ENCODE measurements around the gene ADNP.

DNA sequence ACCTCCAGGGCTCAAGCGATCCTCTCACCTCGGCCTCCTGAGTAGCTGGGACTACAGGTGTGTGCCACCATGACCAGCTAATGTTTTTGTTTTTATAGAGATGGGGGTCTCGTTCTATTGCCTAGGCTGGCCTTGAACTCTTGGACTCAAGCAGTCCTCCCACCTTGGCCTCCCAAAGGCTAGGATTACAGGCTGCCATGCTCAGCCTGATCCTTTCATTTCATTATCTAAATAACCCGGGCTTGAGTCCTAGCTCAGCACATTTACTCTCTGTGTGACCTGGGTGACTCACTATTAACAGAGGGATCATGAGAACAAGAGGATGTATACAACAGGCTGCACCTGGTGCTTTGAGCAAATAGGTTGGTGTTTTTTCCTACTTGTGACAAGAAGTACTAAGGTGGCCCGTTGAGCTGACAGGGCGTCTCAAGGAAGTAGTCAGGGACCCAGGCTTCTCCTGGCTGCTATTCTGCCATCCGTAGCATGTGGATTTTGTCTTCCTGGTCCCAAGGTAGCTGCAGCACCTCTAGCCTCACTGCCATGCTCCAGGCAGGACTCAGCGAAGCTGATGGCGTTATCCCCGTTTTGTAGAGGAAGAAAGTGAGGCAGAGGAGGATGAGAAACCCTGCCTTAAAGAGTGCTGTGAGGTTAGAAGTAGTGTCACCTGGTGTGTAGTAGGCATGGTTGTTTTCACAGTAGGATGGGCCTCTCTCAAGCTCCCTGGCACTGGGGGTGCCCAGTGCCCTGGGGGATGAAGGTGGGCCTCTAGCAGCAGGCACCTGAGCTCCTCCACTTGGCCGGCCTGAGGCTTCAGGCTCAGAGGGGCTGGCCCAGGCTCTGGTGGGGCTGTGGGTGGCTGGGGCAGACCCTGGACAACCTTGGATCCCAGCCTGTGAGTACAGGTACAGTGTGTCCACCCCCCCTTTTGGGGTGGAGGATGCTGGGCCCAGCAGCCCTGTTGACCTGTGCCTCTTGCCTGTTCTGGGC, 62.4 kb downstream of the ADNP start:
- TF ChIP-seq, protein P1, sequence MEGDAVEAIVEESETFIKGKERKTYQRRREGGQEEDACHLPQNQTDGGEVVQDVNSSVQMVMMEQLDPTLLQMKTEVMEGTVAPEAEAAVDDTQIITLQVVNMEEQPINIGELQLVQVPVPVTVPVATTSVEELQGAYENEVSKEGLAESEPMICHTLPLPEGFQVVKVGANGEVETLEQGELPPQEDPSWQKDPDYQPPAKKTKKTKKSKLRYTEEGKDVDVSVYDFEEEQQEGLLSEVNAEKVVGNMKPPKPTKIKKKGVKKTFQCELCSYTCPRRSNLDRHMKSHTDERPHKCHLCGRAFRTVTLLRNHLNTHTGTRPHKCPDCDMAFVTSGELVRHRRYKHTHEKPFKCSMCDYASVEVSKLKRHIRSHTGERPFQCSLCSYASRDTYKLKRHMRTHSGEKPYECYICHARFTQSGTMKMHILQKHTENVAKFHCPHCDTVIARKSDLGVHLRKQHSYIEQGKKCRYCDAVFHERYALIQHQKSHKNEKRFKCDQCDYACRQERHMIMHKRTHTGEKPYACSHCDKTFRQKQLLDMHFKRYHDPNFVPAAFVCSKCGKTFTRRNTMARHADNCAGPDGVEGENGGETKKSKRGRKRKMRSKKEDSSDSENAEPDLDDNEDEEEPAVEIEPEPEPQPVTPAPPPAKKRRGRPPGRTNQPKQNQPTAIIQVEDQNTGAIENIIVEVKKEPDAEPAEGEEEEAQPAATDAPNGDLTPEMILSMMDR (conservative IDR thresholded peaks at IDR 0.05; ENCODE audit: low read depth, low read length): no peak
- no peak for TF ChIP-seq EZH2phosphoT487 (IDR thresholded peaks at IDR 0.05; ENCODE audit: borderline replicate concordance, low read length)
- TF ChIP-seq EZH2 (IDR thresholded peaks at IDR 0.05; ENCODE audit: low read length, unreplicated experiment): no peak
